Measurements from ENCODE around the gene TMEM45A. TPM values are rescaled to one million over a fixed set of nuclear protein-coding genes. Genes with fewer than 3 reads are reported as not detected.
A peak's percentile ranks its signal among the peaks of the same experiment; 100 is the strongest.
"Not testable (repeated sequence)": the region's sequence is repeated elsewhere in the genome, so short reads cannot be mapped to it uniquely, and the experiment has no call there.

The TMEM45A gene, protein sequence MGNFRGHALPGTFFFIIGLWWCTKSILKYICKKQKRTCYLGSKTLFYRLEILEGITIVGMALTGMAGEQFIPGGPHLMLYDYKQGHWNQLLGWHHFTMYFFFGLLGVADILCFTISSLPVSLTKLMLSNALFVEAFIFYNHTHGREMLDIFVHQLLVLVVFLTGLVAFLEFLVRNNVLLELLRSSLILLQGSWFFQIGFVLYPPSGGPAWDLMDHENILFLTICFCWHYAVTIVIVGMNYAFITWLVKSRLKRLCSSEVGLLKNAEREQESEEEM
- 0.13 and 0.65 TPM in 2 replicates for total RNA-seq (2014; rRNA removed; shearing (Covaris generic))

DNA sequence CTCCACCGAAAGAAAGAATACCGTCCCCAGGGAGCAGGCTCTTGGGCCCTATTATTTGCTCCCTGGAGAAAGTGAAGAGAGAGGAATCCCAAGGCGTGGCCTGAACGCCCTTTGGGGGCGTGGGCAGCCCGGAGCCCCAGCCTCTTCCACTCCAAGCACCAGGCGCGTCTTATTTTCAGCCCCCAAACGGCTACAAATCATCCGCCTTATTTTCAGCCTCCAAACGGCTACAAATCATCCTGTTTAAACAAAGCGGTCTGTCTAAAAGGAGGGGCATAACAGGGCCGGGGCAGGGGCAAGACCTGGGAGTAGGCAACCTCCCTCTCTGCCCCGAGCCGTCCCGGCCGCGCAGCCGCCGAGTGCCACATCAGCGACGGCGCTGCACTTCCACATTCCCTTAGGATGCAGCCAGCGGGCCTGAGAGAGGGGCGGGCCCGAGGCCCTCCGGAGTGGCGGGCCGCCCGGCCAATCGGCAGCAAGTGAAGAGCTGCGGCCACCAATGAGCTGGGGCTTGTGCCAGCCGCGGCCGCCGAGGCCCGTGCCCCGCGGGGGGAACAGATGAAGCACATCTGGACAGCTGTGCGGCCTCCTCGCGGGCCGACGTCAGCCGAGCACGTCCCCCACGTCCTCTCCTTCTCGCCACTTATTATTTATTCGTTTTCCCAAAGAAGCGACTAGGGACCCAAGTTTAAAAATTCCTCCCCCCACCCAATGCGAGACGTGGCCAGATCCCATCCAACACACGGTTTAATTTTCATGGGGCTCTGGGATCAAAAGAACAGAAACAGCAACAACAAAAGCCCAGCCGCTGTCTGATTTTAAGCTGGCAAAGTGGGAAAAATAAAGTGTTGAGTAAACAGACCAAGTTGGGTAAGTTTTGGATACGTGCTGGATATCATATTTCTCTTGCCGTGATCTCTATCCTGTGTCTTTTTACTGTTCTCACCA lies at the start of gene TMEM45A:
Gene TMEM45A, plus strand, starts transcription at position 561 of the 948 bp plus-strand sequence. CDS start 62,593 bp downstream, outside the sequence.
- DNase-seq (ENCODE audit: low spot score) = peak; percentile 93

DNA sequence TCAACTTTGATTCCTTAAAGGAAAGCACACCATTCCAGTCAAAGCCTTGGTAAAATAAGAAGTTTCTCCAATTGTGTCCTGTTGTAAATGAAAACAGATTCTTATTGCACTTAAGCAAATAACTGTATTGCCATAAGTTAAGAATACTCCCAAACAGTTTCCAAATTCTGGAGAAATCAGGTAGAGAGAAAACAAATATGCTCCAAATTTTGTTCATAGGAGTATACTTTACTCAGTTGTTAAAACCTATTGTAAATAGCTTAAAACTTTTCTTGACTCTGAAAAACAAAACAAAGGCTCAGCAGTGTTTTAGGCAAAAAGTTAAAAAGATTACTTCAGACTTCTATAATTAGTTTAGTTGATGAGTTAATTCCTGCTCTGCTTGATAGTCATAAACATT lies 48.7 kb upstream of the TMEM45A start:
- DNase-seq (ENCODE audit: low spot score) = no peak

DNA sequence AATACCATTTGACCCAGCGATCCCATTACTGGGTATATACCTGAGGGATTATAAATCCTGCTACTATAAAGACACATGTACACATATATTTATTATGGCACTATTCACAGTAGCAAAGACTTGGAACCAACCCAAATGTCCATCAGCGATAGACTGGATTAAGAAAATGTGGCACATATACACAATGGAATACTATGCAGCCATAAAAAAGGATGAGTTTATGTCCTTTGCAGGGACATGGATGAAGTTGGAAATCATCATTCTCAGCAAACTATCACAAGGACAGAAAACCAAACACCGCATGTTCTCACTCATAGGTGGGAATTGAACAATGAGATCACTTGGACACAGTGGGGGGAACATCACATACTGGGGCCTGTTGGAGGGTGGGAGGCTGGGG lies 45.4 kb upstream of the TMEM45A start:
- DNase-seq (ENCODE audit: low spot score) = not testable (repeated sequence)

DNA sequence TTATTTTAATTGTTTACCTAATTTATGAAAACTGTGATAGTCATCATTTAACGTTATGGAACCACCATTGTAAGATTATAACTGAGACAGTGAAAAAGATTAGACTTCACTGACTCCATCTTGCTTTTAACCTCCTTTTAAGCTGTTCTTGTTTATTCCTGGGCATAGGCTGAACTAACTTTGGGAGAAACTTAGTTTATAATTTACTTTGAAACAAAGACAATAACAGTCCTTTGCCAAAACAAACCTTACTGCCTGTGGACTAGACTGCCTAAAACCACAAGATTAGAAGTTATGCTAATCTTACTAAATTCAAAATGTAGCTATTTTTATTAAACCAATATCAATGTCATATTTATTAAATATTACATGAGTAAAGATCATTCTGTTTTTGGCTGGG lies 44.3 kb upstream of the TMEM45A start:
- DNase-seq (ENCODE audit: low spot score) = no peak

DNA sequence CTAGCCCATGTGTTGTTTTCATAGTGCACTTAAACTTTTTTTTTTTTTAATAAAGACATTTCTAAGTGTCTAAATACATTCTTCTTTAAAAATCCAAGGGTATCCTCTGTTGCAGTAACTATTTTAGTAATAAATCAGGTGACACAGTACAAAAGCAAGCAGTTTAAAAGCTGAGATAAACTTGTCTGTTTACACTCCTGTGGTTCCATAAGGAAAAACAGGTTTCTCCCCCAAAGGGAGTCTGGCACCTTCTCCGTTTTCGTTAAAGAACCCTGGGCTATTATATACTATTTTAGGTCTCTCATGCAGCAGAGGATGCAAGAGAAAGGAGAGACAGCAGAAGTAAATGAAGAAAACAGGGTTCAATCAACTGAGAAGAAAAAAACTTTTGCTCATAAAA lies 43.2 kb upstream of the TMEM45A start:
- DNase-seq (ENCODE audit: low spot score) = no peak

DNA sequence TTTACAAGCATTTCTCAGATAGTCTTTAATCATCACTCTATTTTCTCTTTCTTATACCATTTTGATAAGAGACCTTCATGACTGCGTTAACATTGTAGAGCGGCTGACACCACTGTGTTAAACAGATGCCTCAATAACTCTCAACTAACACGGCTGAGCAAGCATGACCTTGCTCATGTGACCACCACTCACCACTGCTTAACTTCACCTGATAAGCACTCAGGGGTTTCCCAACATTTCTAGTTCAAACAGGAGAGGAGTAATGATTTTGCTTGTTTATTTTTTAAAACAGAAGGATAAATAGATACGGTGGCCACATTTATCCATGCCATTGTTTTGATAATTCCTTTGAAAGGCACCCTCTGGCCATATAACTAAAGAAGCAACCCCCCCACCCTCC lies 37.7 kb upstream of the TMEM45A start:
- DNase-seq (ENCODE audit: low spot score) = no peak

DNA sequence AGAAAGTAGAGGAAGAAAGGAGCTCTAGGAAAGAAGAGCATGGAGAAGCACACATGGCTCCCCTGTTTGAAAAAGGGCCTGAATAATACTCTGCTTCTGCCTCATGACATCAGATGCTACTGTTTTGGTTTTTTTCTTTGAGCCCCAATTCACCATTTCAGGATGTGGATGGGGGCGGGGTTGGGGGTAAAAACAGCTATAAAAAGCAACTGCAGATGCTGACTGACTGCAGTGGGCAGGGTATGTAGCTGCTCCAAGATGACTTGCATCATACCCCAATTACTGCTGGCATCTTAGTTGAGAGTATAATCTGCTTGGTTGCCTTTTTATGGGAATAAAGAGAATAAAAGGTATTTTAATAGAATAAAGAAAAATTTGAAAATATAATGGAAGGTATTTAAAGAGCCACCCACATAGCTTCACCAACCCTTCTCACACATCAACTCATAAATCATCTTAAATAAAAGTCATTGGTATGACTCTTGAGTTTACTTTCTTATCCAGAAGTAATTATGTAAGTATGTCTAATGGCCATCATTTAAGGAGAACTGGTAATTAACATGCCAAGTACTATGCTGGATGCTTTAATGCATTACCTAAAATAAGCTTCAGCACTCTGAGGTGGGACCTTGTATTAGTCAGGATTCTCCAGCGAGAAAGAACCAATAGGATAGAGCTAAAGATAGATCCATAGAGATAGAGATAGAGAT lies 36.4 kb upstream of the TMEM45A start:
- no peak for DNase-seq (ENCODE audit: low spot score)

DNA sequence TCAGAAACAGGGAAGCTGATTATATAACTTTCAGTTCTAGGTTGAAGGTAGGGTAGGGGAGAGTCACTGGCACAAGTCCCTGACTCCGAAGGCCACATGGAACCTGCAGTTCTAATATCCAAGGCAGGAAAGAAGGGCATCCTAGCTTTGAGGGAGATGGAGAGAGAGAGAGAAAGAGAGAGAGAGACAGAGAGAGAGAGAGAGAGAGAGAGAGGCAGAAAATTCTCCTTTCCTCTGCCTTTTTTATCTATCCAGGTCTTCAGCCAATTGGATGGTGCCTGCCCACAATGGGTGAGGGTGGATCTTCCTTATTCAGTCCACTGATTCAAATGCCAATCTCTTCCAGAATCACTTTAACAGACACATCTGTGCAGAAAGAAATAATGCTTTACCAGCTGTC lies 35.7 kb upstream of the TMEM45A start:
- DNase-seq (ENCODE audit: low spot score) = no peak

DNA sequence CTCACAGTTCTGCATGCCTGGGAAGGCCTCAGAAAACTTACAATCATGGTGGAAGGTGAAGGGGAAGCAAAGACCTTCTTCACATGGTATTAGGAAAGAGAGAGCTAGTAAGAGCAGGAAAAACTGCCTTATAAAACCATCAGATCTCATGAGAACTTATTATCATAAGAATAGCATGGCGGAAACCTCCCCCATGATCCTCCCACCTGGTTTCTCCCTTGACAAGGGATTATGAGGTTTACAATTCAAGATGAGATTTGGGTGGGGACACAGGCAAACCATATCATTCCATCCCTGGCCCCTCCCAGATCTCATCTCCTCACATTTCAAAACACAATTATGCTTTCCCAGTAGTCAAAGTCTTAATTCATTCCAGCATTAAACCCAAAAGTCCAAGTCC lies 34.6 kb upstream of the TMEM45A start:
- no peak for DNase-seq (ENCODE audit: low spot score)

DNA sequence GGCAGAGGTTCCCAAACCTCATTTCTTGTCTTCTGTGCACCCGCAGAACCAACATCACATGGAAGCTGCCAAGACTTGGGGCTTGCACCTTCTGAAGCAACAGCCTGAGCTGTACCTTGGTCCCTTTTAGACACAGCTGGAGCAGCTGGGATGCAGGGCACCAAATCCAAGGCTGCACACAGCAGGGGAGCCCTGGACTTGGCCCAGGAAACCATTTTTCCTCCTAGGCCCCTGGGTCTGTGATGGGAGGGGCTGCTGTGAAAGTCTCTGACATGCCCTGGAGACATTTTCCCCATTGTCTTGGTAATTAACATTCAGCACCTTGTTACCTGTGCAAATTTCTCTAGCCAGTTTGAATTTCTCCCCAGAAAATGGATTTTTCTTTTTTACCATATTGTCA lies 33.6 kb upstream of the TMEM45A start:
- no peak for DNase-seq (ENCODE audit: low spot score)

DNA sequence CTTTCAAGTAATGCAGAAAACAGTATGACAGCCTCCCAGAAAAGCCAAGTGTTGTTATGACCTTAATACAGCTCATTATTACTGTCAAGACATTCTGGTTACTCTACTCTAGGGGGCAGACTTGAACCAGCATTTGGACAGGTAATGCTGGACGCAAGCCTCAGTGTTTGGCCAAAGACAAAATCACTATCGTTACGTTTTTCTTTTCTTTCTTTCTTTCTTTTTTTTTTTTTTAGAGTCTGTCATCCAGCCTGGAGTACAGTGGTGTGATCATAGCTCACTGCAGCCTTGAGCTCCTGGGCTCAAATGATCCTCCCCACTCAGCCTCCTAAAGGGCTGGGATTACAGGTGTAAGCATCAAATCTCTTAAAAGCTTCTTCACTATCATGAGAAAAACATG lies 29.4 kb upstream of the TMEM45A start:
- DNase-seq (ENCODE audit: low spot score) = peak; percentile 72

DNA sequence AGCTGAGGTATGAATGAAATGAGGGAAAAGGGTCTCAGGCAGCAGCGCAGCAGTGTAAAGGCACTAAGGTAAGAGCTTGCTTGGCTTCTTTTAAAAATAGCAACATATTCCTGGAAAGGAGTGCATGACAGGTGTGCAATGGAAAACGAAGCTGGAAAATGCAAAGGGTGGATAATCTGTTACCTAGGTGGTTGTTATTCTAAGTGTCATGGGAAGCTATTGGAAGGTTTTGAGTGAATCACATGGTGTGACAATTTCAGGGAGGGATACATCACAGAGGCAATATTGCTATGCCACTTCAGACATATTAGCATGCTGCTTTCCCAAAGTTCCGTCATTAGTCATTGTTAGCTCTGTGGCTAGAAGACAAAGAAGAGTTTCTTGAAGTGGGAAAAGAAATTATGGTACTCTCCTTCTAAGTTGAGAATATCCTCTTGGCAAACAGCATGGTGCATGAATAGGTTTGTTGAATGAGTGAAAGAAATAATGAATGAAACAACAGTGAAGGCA lies 28.7 kb upstream of the TMEM45A start:
- DNase-seq (ENCODE audit: low spot score) = no peak

DNA sequence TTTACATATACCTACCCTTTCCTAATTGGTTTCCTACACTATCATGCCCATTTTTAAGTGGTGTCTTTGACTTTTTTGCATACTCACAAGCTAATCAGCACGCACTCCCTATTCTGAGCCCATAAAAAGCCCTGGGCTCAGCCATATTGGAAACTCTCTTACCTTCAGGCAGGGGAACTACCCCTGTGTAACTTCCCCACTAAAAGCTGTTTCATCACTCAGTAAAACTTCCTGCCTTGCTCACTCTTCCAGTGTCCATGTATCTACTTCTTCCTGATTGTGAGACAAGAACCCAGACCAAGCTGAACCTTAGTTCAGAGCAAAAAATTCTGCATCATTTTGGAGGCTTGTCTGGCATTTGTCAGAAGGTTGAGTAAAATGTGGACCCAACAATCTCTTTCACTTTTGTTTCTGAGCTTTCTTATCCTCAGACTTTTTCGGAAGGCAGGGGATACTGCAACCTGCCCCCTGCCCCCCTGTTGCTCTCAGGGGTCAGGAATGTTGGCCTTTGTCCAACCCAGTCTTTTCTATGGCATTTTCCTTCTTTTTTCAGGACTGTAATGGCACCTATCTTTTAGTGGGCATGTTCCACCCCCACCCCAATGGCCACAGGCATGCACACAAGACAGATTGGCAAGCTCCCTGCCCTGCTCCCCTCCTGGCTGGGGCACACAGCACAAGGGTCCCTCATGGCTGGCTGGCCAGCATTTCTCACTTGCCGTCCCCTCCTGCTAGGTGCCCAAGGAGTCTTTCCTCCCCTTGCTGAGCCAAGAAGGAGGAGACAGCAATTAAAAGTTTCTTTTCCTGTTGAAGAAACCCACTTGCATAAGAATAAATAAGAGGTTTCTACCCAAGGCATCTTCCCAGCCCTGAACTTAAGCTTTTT lies 26.3 kb upstream of the TMEM45A start:
- DNase-seq (ENCODE audit: low spot score) = no peak

DNA sequence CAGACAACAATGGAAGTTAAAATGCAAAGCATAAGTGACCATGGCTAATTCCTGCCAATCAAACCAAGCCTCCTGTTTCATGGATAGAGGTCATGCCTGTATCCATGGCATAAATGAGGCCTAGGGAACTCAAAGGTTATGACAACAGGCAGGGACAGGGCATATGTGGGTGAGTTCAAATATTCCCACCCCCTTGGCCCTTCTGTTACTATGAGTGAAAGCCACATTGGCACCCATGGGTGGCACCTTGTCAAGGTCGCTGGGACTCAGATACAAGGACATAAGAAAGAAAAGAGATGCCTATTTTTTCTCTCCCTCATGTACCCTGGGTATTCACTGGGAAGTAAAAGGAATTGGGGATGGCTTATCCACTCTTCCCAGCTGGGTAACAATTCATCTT lies 25.3 kb upstream of the TMEM45A start:
- DNase-seq (ENCODE audit: low spot score) = no peak

DNA sequence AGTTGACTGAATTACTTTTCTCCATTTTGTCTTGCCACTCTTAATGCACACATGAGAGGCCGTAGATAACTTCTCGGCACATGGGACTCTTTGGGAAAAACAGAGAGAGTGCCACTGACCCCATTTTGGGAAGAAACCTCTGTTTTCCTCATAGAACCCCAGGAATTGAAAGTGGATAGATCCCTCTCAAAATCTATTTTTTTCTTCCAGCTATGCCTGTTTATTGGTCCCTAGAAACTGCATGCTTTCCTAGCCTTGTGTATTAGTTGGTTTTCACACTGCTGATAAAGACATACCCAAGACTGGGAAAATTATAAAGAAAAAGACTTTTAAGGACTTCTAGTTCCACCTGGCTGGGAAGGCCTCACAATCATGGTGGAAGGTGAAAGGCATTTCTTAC lies 23.7 kb upstream of the TMEM45A start:
- DNase-seq (ENCODE audit: low spot score) = no peak

DNA sequence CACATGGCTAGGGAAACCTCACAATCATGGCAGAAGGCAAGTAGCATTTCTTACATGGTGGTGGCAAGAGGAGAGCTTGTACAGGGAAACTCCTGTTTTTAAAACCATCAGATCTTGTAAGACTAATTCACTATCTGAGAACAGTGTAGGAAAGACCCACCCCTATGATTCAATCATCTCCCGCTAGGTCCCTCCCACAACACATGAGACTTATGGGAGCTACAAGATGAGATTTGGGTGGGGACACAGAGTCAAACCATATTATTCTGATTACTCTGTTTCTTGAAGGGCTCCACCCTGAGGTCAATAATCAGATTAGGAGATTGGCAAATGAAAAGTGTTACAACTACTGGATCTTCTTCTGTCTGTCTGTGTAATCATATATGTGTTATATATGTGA lies 21.5 kb upstream of the TMEM45A start:
- no peak for DNase-seq (ENCODE audit: low spot score)

DNA sequence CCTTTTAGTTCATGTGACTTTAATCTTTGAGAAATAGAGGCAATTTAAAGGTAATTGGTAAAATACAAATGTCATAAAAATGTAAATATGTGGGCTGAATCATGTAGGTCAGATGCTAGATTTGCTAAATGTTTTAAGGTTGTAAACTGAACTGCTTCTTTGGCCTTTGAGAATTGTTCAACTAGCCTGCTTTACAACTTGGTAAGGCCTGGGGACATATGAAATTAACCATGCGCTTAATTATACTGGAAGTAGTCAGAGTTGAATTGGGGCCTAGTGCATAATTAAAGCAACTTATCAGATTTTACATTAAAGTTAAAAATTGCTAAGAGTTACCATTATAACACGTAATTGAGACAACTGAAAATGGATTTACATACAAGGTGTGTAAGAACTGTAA lies 21.0 kb upstream of the TMEM45A start:
- no peak for DNase-seq (ENCODE audit: low spot score)

DNA sequence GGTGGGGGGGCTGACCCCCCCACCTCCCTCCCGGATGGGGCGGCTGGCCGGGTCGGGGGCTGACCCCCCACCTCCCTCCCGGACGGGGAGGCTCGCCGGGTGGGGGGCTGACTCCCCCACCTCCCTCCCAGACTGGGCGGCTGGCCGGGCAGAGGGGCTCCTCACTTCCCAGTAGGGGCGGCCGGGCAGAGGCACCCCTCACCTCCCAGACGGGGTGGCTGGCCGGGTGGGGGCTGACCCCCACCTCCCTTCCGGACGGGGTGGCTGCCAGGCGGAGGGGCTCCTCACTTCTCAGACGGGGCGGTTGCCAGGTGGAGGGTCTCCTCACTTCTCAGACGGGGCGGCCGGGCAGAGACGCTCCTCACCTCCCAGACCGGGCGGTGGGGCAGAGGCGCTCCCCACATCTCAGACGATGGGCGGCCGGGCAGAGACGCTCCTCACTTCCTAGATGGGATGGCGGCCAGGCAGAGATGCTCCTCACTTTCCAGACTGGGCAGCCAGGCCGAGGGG lies 14.5 kb upstream of the TMEM45A start:
- DNase-seq (ENCODE audit: low spot score) = not testable (repeated sequence)

DNA sequence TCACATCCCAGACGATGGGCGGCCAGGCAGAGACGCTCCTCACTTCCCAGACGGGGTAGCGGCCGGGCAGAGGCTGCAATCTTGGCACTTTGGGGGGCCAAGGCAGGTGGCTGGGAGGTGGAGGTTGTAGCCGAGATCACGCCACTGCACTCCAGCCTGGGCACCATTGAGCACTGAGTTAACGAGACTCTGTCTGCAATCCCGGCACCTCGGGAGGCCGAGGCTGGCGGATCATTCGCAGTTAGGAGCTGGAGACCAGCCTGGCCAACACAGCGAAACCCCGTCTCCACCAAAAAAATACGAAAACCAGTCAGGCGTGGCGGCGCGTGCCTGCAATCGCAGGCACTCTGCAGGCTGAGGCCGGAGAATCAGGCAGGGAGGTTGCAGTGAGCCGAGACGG lies 13.9 kb upstream of the TMEM45A start:
- not testable (repeated sequence) for DNase-seq (ENCODE audit: low spot score)

DNA sequence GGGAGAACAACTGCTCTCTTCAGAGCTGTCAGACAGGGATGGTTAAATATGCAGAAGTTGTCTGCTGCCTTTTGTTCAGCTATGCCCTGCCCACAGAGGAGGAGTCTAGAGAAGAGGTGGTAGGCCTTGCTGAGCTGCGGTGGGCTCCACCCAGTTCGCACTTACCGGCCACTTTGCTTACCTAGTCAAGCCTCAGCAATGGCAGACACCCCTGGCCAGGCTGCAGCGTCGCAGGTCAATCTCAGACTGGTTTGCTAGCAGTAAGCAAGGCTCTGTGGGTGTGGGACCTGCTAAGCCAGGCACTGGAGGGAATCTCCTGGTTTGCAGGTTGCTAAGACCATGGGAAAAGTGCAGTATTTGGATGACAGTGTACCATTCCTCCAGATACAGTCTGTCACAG lies 12.3 kb upstream of the TMEM45A start:
- DNase-seq (ENCODE audit: low spot score) = no peak

DNA sequence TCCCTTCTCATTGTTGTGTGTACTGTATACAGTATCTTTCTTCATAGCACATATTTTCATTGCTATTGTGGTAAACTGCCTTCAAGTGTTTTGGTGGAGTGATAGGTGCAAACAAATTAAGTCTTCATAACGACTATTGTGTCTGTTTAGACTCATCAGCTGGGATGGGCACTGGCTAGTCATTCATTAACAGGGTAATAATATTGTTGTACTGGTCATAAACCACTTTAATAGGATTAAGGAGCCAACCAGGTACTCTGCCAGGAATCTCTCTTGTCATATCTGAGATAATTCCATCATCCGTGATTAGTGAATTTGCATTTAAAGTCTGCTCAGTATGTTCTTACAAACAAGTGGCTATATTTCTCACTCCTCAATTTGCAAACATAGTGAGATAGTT lies 10.2 kb upstream of the TMEM45A start:
- no peak for DNase-seq (ENCODE audit: low spot score)

Data from HT-29 (cell line).